ENCODE measurements around the gene GARIN5B. TPM values are rescaled to one million over a fixed set of nuclear protein-coding genes. Genes with fewer than 3 reads are reported as not detected.
"Not testable (repeated sequence)": the region's sequence is repeated elsewhere in the genome, so short reads cannot be mapped to it uniquely, and the experiment has no call there.

GARIN5B gene
- total RNA-seq, result not detected in 2 replicates

DNA sequence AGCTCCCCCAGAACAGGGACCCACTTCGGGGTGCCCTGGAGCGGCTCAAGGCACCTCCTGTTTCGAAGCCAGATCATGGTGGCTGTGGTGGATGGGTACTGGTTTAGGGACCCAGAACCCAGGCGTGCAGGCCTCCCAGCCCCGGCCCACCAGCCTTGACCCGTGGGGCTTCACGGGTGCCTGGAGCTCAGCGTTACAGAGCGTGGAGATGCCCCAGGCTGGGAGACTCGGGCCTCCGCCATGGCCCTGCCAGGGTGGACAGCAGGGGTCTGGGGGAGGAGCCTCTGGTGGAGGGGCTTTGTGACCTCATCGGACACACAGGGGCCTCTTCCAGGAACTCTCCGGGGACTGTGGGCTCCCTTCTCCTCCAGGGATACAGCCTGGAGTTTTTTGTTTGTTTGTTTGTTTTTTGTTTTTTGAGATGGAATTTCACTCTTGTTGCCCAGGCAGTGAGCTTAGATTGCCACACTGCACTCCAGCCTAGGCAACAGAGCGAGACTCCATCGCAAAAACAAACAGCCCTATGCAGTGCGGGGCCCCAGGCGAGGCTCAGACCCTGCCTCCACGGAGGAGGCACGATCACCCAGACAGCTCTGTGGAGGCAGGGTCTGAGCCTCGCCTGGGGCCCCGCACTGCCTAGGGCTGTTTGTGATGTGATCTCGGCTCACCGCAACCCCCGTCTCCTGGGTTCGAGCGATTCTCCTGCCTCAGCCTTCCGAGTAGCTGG, at the start of gene GARIN5B:
TSS of gene GARIN5B (minus strand) at position 271 of the 727 bp plus-strand sequence. CDS start at position 77, 194 bp downstream.
- no peak for DNase-seq (ENCODE audit: low read depth)

DNA sequence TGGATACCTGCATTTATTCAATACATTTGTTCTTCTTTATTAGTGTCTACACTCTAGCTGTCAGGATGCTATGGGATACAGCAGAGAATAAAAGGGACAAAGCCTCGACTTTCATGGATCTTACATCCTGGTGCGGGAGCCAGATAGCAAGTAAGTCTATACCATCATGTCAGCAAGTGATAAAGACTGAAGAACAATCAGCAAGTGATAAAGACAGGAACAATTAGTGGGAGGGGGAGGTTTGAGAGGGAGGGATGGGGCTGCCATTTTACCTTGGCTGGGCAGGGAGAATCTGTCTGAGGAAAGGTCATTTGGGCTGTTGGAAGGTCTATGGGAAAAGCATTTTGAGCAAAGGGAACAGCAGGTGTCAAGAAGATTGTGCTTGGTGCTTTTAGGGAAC, 47.1 kb upstream of the GARIN5B start:
- no peak for DNase-seq (ENCODE audit: low read depth)

DNA sequence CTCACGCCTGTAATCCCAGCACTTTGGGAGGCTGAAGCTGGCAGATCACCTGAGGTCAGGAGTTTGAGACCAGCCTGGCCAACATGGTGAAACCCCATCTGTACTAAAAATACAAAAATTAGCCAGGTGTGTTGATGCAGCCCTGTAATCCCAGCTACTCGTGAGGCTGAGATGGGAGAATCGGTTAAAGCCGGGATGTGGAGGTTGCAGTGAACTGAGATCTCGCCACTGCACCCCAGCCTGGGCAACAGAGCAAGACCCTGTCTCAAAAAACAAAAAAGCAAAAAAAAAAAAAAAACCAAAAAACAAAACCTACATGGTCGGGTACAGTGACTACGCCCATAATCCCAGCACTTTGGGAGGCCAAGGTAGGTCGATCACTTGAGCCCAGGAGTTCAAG, 46.1 kb upstream of the GARIN5B start:
- DNase-seq (ENCODE audit: low read depth), result not testable (repeated sequence)

DNA sequence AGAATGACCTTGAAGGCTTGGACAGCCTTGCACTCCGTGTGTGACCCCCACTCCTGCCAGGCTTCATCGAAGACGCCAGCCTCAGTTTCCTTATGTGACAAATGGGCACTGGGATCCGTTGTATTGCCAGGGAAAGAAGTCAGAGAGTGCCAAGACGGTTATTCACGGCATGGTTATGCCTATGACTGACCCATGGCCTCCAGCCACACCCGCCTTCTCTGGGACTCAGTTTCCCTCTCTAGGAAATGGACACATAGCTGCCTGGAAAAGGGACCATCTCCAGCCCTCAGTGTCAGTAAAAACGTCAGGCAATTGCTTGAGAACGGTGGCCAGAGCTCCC, 45.4 kb upstream of the GARIN5B start:
- no peak for DNase-seq (ENCODE audit: low read depth)

- DNase-seq (ENCODE audit: low read depth), result peak; percentile 97
Measured at GRCh38 chr19:55407800-55408532, 44.9 kb upstream of the GARIN5B start.

- DNase-seq (ENCODE audit: low read depth), result not testable (repeated sequence)
Measured at GRCh38 chr19:55407550-55407799, 44.4 kb upstream of the GARIN5B start, which contains the start of gene UBE2S. Gene UBE2S (minus strand): TSS chr19:55407788. CDS start chr19:55407589, 199 bp downstream.

DNA sequence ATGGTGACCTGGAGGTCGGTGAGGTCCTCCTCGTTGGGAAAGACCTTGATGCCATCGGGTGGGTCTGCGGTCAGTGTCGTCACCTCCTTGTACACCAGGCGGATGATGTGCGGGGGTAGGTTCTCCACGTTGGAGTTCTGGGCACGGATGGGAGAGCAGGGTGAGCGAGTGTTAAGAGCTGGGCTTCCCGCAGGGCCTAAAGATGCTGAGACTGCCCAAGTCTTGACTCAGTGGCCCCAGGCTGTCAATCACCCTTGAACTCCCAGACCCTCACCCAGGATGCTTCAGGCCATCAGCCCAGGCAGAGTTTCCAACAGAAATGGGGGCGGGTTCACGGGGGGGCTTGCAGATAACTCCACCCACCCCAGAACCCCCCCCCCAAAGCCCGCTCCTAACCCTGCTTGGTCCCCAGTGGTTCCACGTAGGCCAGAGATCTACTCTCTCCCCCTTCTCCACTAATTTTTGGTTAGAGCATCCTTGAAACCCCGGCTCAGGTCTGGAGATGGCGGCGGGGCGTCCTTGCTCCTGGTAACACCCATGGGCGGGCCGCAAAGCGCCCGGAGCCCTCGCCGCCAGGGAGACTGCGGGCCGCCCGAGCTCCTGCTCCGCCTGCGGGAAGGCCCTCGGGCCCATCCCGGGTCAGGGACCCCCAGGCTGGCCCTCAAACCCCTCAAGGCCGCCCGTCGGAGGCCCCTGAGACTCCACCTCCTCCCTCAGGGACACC, 43.9 kb upstream of the GARIN5B start:
- no peak for DNase-seq (ENCODE audit: low read depth)

GRCh38 chr19:55406091-55406825, 43.2 kb upstream of the GARIN5B start:
- no peak for DNase-seq (ENCODE audit: low read depth)

DNA sequence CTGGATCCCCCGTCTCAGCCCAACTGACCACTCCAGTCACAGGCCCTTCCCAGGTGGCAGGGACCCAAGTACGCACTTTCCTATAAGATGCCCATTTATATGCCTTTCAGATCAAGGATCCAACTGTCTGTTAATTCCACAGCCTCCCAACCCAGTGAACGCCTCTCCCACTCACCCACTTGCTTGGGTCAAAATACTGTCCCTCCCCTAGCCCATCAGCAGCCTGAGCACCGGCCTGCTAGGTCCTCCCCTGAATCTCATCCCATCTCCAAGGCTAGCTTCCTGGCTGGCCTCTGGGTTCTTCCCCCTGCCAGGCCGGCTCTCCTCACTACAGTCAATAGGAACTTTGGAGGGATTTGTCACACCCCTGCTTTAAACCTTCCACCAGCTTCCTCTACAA, 42.6 kb upstream of the GARIN5B start:
- no peak for DNase-seq (ENCODE audit: low read depth)

GRCh38 chr19:55402509-55402908, 39.4 kb upstream of the GARIN5B start:
- DNase-seq (ENCODE audit: low read depth), result no peak

GRCh38 chr19:55401390-55401789, 38.3 kb upstream of the GARIN5B start:
- DNase-seq (ENCODE audit: low read depth), result not testable (repeated sequence)

- no peak for DNase-seq (ENCODE audit: low read depth)
Measured at GRCh38 chr19:55400281-55401087, 37.4 kb upstream of the GARIN5B start.

DNA sequence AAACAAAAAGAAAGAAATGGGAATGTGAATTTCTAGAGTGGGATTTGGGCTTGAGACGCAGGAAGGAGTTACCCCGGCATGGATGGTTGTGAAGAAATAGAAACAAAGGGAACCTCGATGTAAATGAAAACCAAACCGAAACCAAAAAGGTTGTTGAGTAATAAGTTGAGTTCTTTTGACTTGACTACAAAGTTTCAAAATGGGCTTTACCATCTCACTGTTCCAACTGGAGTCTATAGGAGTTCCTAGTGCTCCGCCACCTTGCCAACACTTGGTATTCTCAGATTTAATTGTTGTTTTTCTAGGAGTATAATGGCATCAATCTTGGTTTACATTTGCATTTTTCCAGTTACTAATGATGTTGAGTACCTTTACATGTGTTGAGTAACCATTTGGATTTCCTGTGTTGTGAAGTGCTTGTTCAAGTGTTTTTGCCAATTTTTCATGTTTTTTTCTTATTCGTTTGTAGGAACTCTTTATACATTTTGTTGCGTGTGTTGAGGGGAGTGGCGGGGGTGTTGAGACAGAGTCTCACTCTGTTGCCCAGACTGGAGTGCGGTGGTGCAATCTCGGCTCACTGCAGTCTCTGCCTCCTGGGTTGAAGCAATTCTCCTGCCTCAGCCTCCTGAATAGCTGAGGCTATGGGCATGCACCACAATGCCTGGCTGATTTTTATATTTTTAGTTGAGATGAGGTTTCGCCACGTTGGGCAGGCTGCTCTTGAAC, 35.3 kb upstream of the GARIN5B start:
- DNase-seq (ENCODE audit: low read depth), result no peak

DNA sequence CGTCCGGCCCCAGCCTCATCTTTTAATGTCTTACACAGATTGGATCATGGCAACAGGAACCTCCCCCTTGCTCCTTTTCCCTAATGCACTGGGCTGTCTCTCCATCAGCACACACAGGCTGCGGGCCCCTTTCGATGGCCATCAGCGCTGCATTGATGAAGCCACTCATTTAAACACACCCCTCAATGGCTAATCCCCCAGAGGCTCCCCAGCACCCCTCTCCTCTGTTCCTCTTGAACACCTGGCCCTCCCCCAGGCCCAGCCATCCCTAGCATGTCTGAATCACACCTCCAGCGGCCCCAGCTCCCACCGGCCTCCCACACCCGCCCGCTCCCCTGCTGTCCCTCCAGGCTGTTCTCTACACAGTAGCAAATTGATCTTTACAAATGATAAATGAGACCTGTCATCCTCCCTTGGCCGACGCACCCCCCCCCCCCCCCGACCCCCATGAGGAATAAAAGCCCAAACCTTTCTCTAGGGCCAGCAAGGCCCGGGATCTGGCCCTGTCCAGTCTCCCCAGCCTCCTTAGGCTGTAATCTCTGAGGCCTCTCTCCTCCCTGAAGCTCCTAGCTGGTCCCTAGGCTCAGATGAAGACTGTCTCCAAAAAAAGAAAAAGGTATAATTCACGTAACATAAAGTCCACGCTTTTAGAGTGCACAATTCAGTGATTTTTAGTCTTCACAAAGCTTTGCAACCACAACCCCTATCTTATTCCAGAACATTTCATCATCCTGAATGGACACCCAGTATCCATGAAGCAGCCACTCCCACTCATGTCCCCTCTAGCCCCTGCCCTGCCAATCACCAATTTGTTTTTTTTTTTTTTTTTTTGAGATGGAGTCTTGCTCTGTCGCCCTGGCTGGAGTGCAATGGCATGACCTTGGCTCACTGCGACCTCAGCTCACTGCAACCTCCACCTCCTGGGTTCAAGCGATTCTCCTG, 30.0 kb upstream of the GARIN5B start:
- no peak for DNase-seq (ENCODE audit: low read depth)

DNA sequence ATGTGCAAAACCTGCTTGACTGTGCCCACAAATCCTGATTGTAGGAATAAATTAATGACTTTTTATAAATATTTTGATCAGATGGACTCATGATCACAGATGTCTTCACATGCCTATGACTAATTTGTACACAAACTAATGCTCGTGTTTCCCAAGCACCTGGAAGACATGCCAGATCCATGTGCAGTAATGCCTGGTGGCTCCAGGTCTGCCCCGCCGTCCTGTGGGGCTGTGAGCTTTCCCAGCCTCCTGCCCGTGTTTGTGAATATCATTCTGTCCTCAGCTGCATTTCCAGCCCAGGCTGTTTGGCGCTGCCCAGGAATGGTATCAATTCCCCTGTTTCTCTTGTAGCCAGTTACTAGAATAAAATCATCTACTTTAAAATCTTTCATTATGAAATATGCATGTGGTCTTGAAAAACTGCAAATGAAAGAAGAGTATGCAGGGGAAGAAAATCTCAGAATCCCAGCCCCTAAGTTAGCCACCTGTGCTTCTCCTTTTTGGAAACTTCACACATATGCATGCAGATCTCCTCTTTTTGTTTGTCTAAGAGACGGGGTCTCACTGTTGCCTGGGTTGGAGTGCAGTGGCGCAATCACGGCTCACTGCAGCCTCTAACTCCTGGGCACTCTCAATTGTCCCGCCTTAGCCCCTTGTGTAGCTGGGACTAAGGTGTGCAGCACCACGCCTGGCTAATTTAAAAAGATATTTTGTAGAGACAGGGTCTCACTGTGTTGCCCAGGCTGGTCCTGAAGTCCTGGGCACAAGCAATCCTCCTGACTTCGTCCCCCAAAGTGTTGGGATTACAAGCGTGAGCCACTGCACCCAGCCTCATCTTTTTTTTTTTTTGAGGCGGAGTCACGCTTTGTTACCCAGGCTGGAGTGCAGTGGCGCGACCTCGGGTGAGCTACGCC, 28.9 kb upstream of the GARIN5B start:
- no peak for DNase-seq (ENCODE audit: low read depth)

DNA sequence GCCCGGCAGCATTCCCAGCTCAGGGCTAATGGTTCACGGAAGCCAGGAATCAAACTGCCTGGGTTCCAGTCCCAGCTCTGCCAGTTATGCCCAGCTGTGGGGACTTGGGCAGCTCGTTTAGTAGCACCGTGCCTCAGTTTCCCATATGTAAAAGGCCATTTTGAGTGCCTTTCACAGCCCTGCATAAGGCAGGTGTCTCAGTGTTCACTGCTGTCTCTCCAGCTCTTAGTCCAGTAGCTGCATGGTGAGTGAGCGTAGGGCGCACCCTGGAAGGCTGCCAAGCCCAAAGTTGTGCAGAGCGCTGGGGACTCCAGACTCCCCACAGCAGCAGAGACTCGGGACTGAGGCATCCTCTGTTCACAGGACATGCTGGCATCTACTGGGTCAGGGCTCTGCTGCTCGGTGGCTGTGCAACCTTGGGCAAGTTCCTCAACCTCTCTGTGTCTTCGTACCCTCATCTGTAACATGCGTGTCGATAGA, 28.2 kb upstream of the GARIN5B start:
- no peak for DNase-seq (ENCODE audit: low read depth)

- DNase-seq (ENCODE audit: low read depth), result no peak
Measured at GRCh38 chr19:55390461-55390880, 27.4 kb upstream of the GARIN5B start.
